AG08395 (cell line): ENCODE measurements around the gene LYSMD2.
A peak's percentile ranks its signal among the peaks of the same experiment; 100 is the strongest.
"Not testable (repeated sequence)": the region's sequence is repeated elsewhere in the genome, so short reads cannot be mapped to it uniquely, and the experiment has no call there.

Experiments
- DNase-seq: peaks from one replicate; pipeline ENCODE4 v3.0.0; 2012; ENCODE audit warnings: mixed read lengths, low spot score

LYSMD2 gene

DNA sequence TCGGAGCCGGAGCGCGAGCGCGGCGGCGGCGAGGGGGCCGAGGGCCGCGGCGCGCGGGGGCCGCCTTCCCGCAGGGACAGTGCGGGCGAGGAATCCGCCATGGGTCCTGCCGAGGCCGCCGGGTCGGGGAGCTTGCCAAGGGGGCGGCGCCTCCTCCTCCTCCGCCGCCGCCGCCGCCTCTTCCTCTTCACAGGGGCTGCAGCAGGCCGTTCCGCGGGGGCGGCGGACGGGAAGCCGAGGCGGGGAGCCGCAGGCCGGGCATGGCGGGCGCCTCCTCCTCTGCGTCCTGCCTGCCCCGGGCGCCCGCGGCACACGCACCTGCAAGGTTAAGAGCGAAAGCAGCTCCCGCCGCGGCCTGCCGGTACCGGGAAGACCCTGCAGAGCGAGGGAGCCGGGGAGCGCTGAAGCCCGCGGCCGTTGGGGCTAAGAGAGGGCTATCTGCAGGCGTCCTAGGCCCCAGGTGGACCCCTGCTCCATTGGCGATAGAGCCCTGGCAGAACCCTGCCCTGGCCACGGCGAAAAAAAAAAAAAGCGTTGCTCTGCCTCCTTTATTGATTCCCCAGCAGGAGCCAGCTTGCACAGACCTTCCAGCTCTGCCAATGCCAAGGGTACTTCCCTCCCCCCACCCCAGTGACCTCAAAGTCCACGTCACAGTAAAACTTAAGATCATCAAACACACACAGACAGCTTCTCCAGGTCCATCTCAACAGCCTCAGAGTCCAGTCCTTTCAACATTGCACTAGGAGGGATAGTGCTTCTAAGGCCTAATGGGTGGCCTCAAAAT lies at the start of gene LYSMD2:
Gene LYSMD2 (minus strand): TSS at position 134 of the 784 bp plus-strand sequence. CDS start 33 bp downstream, at position 101.
- DNase-seq = peak; percentile 70

DNA sequence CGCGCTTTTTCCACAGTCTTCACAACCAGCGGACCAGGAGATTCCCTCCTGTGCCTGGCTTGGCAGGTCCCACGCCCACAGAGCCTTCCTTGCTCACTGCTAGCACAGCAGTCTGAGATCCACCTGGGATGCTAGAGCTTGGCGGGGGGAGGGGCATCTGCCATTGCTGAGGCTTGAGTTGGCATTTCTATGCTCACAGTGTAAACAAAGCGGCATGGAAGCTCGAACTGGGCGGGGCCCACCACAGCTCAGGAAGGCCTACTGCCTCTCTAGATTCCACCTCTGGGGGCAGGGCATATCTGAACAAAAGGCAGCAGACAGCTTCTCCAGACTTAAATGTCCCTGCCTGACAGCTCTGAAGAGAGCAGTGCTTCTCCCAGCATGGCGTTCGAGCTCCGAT lies 49.7 kb upstream of the LYSMD2 start:
- not testable (repeated sequence) for DNase-seq

GRCh38 chr15:51783967-51784366 lies 46.5 kb upstream of the LYSMD2 start:
- no peak for DNase-seq

GRCh38 chr15:51782357-51782896 lies 45.0 kb upstream of the LYSMD2 start:
- DNase-seq = no peak

- DNase-seq = no peak
Observed at GRCh38 chr15:51781506-51781905, 44.1 kb upstream of the LYSMD2 start.

GRCh38 chr15:51780636-51781035 lies 43.2 kb upstream of the LYSMD2 start:
- no peak for DNase-seq

DNA sequence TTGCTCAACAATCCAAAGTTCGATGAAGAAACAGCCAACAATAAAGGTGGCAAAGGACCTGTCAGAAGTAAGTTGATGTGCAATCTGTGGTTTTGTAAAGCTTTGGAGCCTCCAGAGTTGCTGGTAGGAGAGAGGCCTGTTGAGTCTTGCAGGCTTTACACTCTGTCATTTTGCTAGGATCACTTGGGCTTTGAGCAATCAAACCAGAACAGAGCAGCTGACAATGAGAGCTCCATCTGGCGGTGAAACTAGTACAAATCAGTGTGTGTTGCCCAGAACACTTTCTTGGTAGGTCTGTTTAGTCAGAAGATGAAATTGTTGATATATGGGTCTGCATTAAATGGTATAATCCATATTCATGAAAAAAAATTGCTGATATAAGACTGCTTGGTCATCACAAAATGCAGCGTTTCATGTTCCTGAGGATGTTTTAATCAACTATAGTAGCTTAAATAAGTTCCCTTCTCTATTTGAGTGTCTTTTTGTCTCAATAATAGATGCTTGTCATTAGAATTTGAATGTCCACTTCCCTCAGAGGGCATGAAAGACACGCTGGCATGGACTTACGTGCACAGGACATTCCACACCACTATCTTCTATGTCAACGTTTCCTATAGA lies 39.6 kb upstream of the LYSMD2 start:
- peak; percentile 83 for DNase-seq

DNA sequence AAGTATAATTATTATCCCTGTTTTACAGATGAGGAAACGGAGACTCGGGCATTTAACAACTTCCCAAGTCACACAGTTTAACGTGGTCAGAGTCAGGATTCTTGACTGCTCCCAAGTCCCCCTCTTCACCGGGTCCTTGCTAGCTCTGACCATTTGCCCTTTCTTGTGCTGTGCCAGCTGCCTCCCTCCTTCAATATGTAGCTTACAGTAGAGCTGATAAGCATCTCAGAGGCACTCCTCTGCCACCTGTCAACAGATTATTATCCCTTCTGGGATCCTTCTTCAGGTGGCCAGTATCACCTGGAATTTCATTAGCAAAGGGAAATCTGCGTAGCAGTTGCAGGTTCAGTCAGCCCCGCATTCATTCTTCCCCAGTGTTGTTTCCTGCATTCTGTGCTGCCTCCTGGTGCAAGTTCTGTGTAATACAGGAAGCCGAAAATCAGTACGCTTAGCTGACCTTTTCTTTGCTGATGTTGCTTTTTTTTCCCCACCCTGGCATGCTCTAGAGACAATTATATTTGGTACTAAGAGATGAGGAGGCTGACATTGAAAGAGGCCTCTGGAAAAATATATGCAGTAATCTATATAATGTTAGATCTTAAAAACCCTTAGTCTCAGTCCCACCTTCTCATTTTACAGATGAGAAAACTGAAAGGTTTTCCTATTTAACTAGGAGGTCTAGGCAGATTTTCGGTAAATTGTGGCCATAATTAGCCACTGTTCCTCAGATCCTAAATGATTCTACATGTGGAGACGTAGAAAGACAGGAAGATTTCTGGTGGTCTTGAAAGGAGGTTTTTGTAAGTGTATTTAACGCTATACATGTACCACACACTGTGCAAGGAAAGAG lies 38.7 kb upstream of the LYSMD2 start:
- DNase-seq = peak; percentile 69

DNA sequence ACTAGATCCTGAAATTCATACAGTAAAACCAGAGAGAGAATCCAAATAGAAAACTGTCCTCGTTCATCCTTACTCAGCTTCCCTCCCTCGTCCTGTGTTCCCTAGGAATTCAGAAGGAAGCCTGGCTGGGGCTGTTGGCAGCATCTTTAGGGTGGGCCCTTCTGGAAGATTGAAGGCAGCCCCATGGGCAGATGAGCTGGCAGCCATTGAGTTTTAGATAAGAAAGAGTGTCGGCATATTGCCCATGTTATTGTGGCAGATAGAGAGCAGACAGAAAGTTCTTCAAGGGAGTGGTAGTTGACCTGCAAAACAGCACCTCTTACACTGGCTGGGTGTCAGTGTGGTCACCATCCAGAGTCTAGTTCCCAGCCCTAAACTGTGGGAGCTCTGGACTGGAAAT lies 37.5 kb upstream of the LYSMD2 start:
- no peak for DNase-seq

GRCh38 chr15:51771773-51772172 lies 34.3 kb upstream of the LYSMD2 start:
- no peak for DNase-seq

DNA sequence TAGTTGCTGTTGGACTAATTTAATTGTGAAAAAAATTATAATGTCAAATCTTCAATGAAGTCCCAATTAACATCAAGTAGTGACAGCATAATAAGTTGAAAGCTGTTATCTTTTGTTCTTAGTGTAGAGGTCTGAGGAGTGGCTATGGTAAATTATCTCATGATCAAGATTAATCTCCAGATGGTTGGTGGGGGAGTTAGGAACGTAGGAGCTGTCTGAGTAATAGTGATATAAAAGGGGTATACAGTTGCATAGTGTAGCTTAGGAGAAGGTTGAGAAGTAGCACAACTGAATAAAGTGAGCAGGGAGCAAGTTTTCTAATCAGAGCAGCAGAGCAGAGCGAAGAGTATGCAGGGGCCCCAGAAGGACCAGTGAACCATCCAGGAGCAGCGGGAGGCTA lies 33.4 kb upstream of the LYSMD2 start:
- DNase-seq = no peak

DNA sequence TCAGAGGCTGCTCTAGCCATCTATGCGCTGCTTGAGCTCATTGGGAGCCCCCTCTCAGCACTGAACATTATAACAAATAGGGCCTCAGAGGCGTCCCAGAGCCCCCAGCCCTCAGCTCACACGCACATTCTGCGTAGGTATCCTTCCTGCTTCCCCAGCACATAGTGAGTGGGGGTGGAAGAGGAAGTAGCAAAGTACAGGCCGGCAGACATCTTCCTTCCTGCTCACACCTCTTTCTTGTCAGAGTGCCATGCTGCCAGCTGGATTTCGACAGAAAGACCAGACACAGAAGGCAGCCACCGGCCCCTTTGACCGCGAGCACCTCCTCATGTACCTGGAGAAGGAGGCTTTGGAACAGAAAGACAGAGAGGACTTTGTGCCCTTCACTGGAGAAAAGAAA lies 30.6 kb upstream of the LYSMD2 start:
- DNase-seq = no peak

GRCh38 chr15:51766341-51766740 lies 28.9 kb upstream of the LYSMD2 start:
- DNase-seq = no peak

DNA sequence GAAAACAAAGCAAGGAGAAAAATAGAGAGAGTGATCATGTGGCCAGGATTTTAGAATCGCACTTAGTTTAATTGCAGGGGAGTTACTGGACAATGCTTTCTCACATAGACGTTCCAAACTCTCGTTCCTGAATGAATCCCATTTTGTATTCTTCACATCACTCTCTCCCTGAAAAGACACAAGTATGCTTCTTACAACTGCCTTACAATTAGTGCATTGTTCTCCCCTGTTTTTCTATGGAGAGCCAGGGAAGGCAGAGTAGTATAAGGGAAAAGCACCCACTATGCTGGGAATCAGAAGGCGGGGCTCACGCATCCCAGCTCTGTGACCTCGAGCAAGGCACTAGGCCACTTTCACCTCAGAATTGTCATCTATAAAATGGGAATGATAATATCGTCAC lies 28.3 kb upstream of the LYSMD2 start:
- no peak for DNase-seq

DNA sequence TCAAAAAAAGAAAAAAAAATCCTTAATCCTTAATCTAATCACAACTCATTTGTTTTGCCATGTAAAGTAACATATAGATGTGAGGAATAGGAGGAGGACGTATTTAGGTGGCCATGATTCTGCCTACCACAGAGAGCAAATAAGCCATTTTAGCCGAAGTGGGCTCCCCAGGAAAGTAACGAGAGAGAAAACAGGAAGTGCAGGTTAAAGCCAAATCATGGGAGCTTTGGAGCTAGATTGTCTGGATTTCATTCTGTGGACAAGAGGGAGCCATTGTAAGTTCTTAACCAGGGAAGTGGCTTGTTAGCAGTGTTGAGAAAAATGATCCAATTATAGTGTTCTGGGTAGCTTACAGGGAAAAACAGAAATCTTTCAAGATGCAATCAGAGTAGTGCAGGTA lies 23.4 kb upstream of the LYSMD2 start:
- no peak for DNase-seq

DNA sequence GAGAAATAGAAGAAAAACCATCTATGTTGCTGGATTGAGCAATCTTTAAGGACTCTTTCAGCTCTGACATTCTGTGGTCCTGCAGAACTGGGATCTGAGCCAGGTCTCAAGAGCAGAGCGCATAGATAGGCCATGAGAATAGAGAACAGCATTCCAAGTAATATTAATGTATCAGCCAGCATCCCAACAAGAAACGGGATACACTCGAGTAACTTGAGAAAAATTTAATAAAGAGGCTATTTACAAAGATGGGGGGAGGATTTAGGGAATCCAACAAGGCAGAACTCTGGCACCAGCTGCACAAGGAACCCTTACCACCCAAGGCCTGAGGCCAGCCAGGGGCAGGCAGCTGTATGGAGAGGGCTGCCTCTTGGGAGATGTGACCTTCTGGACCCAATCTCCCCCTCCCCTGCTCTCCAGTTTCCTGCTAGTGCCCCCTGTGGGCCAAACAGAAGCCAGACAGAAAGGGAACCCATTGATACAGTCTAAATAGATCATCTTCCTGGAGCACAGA lies 22.2 kb upstream of the LYSMD2 start:
- DNase-seq = peak; percentile 86

DNA sequence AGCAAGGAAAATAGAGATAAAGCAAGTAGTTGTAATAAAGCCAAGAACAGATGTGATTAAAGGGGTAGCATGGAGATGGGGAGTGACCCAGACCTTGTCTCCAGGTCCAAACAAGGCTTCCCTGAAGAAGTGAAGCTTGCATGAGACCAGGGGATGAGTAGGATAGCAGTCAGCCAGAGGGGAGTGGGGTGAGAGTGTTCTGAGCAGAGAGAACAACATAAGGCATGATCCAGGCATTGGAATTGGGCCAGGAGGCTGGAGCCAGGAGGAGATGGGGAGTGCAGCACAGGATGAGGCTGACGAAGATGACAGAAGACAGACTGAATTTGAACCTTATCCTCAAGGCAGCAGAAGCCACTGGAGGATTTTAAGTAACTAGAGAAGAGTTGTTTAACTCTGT lies 21.2 kb upstream of the LYSMD2 start:
- peak; percentile 76 for DNase-seq

DNA sequence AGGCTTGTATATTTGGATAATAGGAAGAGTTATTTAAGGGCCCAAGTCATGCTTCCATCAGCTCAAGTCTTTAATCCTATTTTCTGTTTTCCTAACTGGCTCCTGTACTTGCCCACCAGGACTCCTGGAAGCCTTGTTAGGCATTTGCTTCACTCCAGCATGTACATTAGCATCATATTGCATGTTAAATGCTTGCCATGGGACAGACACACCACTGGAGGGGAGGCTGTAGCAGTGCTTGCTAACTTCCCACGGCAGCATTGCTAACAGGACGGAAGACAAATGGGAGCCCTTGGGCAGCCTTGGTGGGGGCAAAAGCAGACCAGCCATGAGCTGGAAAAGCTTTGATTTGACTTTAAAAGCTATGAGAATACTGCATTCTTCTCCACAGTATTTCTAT lies 20.0 kb upstream of the LYSMD2 start:
- no peak for DNase-seq

GRCh38 chr15:51756482-51756881 lies 19.0 kb upstream of the LYSMD2 start:
- no peak for DNase-seq

- no peak for DNase-seq
Observed at GRCh38 chr15:51755790-51756189, 18.3 kb upstream of the LYSMD2 start.

- no peak for DNase-seq
Observed at GRCh38 chr15:51754267-51754666, 16.8 kb upstream of the LYSMD2 start.

- no peak for DNase-seq
Observed at GRCh38 chr15:51752888-51753287, 15.4 kb upstream of the LYSMD2 start.
